ENCODE results near the gene ACTL6B. TPM values are rescaled to one million over a fixed set of nuclear protein-coding genes. Genes with fewer than 3 reads are reported as not detected.
A peak's percentile ranks its signal among the peaks of the same experiment; 100 is the strongest.

Gene ACTL6B
- total and polyA plus RNA-seq, 2 of the 13 experiments (the other 11 are each of a cell fraction or from before 2014, with no cell fraction given) = not detected

DNA sequence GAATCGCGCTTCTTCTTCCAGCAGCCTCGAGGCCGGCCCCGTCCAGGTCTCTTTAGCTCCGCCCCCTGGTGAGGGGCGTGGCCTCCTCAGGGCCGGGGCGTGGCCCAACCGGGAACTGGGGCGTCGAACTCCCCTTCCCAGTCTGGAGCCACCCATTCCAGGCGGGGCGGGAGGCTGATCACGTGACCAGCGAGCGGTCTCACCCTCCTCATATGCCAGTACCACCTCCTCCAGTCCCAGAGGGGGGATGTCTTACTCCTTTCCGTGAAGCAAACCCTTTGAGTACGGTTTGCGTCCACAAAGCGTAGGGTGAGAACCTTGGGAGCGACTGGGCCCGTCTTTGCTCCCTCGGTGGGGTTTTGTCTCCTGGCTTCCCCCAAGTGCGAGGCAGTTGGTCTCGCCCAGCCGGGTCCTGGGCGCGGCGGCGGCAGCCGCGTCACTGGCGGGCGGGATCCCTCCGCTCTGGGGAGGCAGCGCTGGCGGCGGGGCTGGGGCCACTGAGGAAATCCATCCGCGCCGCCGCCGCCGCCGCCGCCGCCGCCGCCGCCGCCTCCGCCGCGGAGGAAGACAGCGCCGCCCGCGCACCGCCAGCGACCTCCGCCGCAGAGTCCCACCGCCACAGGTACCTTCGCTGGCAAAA lies 17.2 kb upstream of the ACTL6B start, which contains the start of gene GNB2 (continued):
- no peak for TF ChIP-seq RFX1 (IDR thresholded peaks at IDR 0.05)
- no peak; the same call in 1 of the 2 replicates for TF ChIP-seq ZNF773 (CRISPR knock-in tag; IDR thresholded peaks at IDR 0.05; ENCODE audit: borderline replicate concordance)
- TF ChIP-seq, protein P1, sequence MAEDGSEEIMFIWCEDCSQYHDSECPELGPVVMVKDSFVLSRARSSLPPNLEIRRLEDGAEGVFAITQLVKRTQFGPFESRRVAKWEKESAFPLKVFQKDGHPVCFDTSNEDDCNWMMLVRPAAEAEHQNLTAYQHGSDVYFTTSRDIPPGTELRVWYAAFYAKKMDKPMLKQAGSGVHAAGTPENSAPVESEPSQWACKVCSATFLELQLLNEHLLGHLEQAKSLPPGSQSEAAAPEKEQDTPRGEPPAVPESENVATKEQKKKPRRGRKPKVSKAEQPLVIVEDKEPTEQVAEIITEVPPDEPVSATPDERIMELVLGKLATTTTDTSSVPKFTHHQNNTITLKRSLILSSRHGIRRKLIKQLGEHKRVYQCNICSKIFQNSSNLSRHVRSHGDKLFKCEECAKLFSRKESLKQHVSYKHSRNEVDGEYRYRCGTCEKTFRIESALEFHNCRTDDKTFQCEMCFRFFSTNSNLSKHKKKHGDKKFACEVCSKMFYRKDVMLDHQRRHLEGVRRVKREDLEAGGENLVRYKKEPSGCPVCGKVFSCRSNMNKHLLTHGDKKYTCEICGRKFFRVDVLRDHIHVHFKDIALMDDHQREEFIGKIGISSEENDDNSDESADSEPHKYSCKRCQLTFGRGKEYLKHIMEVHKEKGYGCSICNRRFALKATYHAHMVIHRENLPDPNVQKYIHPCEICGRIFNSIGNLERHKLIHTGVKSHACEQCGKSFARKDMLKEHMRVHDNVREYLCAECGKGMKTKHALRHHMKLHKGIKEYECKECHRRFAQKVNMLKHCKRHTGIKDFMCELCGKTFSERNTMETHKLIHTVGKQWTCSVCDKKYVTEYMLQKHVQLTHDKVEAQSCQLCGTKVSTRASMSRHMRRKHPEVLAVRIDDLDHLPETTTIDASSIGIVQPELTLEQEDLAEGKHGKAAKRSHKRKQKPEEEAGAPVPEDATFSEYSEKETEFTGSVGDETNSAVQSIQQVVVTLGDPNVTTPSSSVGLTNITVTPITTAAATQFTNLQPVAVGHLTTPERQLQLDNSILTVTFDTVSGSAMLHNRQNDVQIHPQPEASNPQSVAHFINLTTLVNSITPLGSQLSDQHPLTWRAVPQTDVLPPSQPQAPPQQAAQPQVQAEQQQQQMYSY (CRISPR knock-in tag; IDR thresholded peaks at IDR 0.05) = no peak
- TF ChIP-seq MZF1 (CRISPR knock-in tag; IDR thresholded peaks at IDR 0.05; ENCODE audit: borderline replicate concordance) = no peak
- TF ChIP-seq, protein P2, sequence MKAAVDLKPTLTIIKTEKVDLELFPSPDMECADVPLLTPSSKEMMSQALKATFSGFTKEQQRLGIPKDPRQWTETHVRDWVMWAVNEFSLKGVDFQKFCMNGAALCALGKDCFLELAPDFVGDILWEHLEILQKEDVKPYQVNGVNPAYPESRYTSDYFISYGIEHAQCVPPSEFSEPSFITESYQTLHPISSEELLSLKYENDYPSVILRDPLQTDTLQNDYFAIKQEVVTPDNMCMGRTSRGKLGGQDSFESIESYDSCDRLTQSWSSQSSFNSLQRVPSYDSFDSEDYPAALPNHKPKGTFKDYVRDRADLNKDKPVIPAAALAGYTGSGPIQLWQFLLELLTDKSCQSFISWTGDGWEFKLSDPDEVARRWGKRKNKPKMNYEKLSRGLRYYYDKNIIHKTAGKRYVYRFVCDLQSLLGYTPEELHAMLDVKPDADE (CRISPR knock-in tag; IDR thresholded peaks at IDR 0.05) = no peak
- TF ChIP-seq, protein P3, sequence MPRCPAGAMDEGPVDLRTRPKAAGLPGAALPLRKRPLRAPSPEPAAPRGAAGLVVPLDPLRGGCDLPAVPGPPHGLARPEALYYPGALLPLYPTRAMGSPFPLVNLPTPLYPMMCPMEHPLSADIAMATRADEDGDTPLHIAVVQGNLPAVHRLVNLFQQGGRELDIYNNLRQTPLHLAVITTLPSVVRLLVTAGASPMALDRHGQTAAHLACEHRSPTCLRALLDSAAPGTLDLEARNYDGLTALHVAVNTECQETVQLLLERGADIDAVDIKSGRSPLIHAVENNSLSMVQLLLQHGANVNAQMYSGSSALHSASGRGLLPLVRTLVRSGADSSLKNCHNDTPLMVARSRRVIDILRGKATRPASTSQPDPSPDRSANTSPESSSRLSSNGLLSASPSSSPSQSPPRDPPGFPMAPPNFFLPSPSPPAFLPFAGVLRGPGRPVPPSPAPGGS (CRISPR knock-in tag; IDR thresholded peaks at IDR 0.05) = no peak
- no peak for TF ChIP-seq NFE2 (CRISPR knock-in tag; IDR thresholded peaks at IDR 0.05)
- TF ChIP-seq, protein P4, sequence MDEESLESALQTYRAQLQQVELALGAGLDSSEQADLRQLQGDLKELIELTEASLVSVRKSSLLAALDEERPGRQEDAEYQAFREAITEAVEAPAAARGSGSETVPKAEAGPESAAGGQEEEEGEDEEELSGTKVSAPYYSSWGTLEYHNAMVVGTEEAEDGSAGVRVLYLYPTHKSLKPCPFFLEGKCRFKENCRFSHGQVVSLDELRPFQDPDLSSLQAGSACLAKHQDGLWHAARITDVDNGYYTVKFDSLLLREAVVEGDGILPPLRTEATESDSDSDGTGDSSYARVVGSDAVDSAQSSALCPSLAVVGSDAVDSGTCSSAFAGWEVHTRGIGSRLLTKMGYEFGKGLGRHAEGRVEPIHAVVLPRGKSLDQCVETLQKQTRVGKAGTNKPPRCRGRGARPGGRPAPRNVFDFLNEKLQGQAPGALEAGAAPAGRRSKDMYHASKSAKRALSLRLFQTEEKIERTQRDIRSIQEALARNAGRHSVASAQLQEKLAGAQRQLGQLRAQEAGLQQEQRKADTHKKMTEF (CRISPR knock-in tag; IDR thresholded peaks at IDR 0.05) = peak; percentile 84
- TF ChIP-seq CBX1 (IDR thresholded peaks at IDR 0.05; ENCODE audit: low read depth) = no peak
- TF ChIP-seq KLF15 (CRISPR knock-in tag; IDR thresholded peaks at IDR 0.05; ENCODE audit: borderline replicate concordance) = no peak
- TF ChIP-seq, protein P5, sequence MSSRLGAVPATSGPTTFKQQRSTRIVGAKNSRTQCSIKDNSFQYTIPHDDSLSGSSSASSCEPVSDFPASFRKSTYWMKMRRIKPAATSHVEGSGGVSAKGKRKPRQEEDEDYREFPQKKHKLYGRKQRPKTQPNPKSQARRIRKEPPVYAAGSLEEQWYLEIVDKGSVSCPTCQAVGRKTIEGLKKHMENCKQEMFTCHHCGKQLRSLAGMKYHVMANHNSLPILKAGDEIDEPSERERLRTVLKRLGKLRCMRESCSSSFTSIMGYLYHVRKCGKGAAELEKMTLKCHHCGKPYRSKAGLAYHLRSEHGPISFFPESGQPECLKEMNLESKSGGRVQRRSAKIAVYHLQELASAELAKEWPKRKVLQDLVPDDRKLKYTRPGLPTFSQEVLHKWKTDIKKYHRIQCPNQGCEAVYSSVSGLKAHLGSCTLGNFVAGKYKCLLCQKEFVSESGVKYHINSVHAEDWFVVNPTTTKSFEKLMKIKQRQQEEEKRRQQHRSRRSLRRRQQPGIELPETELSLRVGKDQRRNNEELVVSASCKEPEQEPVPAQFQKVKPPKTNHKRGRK (CRISPR knock-in tag; IDR thresholded peaks at IDR 0.05) = no peak
- peak; percentile 75; the same call in 1 of the 2 replicates for TF ChIP-seq IRF2 (CRISPR knock-in tag; IDR thresholded peaks at IDR 0.05)
- TF ChIP-seq ZNF670 (CRISPR knock-in tag; IDR thresholded peaks at IDR 0.05; ENCODE audit: borderline replicate concordance) = 0 out of 2 replicates have a peak, but pooled peaks have one; percentile 63
- TF ChIP-seq PITX1 (CRISPR knock-in tag; IDR thresholded peaks at IDR 0.05) = peak; percentile 31; the same call in 1 of the 2 replicates
- no peak for TF ChIP-seq ARNT (IDR thresholded peaks at IDR 0.05)
- TF ChIP-seq TOPORS (CRISPR knock-in tag; IDR thresholded peaks at IDR 0.05) = no peak
- TF ChIP-seq FIP1L1 (IDR thresholded peaks at IDR 0.05; ENCODE audit: borderline replicate concordance, insufficient read depth, low read depth, low read length) = no peak
